GM21515 (cell line): ENCODE results near the gene STOML1.
"Not testable (repeated sequence)": the region's sequence is repeated elsewhere in the genome, so short reads cannot be mapped to it uniquely, and the experiment has no call there.

ENCODE experiments used
- ATAC-seq: cut with Tn5 transposase; IDR thresholded peaks from one replicate; pipeline ENCODE4 v1.9.1; 2021; ENCODE audit not compliant: unreplicated experiment

The STOML1 gene

DNA sequence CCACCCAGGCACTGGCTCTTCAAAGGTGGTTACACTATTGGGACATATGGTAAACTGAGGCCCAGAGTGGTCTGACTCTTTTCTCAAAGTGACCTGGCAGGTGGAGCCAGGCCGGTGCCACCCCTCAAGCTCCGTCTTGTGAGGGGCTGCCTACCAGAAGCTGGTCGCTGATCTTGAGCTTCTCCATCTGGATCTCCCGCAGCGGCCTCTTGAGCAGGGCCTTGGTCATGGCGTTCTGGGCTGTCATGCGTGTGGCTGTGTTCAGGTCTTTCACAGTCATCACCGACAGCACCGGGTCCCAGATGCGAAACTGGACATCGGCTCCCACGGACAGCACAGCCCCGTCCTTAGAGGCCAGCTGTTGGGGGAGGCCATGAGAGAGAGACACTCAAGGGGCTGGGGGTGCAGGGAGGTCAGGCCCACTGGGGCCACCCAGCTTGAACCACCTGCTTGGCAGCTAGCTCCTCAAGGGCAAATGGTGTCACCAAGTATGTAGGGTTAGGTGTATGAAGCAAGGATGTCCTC is 3.6 kb downstream of the STOML1 start:
- no peak for ATAC-seq

DNA sequence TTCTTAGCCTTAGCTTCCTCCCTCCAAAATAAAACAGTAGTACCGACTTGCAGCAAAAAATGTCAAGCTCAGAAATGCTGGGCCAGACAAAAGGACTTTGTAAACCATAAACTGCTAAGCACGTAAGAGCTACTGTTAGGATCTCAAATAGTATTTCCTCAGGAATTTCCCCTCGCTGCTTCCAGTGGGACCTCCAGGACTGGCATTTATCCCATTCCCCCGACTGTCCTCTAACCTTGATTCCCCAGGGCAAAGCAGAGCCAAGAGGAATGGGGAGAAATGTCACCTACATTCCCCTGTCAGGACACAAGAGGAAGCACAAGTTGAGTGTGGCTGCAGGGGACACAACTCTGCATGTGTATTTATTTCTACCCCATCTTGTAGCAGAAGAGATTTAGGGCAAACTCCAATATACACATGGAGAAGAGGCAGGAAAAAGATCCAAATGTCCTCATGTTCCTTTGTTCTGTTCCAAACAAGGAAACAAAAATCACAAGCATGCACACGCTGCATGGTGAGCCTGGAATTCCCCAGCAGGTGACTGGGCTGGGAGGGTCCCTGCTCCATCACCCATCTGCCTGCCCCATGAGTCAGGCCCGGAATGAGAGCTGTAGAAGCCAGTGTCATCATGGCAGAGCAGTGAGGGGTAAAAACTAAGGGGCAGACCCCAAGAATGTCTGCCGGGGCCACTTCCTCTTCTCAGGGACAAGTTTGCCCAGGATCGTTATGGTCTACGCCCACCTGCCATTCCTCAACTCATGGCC is 4.2 kb downstream of the STOML1 start:
- ATAC-seq, result no peak

DNA sequence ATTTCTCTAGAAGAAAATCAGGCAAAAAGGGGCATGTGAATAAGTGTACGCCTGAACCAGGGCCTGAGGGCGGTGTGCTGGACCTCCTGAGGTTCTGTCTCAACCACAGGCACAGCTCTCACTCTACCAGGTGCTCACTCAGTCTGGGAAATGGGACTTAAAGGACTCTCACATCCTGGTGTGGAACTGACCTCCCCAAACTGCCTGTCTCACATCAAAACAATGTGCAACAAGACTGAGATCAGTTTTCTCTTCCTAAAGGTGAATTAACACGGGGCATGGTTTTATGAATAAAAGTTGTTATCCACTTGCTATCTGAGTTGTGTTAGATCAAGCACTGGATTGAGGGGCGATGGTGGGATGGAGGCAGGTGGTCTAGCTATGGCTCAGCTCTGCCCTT is 4.8 kb downstream of the STOML1 start:
- ATAC-seq, result no peak

DNA sequence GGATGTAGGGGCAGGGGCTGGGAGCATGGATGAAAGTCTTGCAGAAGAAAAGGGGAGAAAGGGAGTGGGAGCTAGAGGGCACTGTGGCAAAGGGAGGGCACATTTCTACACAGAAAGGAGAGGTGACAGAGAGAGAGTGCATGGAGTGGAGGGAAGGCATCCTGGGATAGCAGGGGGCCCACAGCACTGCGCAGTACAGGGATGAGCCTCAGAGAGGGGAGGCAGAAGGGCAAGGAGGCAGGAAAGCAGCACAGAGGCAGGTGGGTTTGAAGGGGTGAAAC is 5.4 kb downstream of the STOML1 start:
- no peak for ATAC-seq

DNA sequence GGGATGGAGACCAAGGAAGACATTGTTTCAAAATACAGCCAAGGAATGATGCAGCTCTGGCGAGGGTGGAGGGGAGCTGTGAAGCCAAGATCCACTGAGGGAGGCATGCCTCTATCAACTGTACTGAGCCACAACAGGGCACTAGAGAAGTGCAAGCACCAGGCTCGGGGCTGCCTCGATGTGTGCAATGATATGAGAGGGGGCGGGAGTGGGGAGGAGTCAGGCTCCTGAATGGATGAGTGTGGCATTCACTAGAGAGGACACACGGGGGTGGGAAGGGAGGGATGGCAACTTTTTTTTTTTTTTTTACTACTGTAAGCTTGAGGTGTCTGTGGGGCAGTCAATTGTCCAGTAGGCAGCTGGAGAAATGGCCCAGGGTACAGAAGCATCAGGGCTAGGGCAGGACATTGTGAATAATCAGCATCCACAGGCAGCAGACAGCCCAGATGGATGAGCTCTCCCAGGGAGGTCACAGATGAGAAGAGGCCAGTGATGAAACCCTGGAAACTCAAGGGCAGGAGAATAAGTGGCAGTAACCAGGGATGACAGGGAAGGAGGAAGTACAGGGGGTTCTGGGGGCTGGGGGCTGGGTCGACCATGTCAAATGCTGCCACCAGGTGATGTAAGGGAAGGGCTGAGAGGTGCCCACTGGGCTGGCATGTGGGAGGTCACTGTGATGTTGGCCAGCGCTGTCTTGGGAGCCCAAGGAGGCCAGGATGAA is 5.9 kb downstream of the STOML1 start:
- ATAC-seq, result no peak

DNA sequence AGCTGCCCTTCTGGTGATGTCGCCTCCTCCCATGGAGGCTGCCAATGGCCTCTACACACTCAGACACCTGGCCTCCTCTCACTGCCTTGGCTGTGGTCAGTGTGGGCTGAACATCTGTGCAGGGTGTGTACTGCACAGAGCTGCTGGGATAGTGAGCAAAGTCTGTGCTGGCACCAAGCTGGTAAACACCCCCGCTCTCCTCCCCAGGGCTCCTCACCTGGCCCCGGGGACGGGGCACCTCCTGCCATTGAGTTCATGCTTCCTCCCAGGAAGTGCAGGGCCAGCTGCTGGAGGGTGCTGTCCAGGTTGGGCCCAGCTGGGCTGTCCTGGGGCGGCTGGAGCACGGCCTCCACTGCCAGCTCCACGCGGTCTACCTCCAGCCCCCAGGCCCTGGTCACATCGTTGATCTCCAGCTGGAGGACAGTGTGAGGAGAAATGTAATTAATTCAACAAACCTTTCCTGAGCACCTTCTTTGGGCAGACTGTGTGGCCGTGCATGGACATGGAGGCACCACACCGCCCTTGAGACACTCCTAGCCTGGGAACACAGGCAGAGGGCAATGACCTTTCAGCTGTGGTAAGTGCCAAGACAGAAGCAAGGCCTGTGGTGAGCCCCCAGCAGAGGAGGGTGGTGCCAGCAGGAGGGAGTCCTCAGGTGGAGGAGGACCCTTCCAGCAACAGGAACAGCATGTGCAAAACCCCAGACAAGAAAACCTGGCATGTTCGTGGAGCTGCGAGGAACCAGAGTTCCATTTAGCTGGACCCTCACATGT is 6.8 kb downstream of the STOML1 start:
- no peak for ATAC-seq

DNA sequence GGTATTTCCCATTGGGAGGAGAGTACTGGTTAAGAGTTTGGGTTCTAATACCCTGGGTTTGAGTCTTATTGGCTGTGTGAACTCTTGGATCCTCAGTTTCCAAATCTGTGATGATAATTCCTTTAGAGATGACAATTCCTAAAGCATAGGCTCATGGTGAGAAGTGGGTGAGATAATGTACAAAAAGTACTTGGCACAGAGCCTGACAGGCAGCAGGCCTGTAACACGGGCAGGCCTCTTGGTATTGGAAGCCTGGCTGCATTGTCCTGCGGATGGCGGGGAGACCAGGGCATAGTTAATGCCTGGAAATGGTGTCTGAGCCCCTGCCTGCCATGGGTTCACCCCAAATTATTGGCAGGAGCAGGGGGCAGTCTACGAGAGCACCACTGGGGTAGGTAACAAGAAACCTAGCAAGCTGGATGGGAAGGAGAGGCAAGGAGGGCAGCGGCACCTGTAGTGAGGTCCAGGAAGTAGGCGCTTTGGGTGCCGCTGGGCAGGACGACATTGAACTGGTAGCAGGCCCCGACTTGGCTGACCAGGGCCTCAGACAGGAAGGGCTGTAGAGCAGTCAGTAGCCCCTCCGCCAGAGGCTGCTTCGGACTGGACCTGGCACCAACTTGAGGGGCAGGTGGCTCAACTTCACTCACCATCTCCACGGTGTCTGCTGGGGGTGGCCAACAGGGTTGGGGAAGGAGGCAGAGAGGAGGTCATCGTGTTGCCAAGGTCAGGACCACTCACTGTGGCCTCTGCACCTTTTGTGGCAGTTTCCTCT is 7.7 kb downstream of the STOML1 start:
- ATAC-seq, result no peak

DNA sequence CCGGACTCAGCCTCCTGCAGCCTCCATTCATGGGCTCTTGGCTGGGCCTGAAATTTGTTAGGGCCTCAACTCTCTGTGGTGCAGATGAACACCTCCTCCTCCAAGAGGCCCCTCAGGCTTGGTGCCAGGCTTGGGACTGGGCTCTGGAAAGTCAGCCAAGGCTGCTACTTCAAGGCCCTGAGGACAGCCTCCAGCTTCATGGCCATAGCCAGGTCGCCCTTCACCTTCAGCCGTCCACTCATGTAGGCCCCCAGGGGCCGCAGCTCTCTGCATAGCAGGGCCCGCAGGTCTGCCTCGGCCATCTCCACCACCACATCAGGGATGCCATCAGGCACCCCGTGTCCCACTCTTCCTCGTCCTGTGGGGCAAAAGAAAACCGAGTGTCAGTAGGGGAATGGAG is 8.3 kb downstream of the STOML1 start:
- ATAC-seq, result no peak

DNA sequence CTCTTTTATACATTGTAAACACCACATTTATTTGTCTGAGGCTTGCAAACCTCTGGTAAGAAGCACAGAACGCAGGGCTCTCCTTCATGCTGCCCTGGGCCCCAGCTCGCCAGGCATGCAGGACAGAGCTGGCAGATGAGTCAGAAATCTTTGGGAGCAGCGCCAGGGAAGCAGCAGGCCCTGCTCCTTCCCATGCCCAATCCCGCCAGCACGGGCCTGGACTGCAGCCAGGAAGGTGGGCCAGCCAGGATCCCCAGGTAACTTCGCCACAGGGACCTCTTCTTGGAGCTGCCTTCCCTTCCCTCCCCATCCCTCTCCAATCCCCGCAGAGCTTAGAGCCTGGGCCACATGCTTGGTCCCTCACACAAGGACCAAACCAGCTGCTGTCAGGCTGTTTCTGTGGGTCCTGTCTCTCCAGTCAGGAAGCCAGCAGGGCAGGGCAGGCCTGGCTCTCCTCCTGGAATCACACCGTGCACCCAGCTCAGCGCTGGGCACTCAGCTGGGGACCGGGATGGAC is 8.8 kb downstream of the STOML1 start:
- no peak for ATAC-seq

DNA sequence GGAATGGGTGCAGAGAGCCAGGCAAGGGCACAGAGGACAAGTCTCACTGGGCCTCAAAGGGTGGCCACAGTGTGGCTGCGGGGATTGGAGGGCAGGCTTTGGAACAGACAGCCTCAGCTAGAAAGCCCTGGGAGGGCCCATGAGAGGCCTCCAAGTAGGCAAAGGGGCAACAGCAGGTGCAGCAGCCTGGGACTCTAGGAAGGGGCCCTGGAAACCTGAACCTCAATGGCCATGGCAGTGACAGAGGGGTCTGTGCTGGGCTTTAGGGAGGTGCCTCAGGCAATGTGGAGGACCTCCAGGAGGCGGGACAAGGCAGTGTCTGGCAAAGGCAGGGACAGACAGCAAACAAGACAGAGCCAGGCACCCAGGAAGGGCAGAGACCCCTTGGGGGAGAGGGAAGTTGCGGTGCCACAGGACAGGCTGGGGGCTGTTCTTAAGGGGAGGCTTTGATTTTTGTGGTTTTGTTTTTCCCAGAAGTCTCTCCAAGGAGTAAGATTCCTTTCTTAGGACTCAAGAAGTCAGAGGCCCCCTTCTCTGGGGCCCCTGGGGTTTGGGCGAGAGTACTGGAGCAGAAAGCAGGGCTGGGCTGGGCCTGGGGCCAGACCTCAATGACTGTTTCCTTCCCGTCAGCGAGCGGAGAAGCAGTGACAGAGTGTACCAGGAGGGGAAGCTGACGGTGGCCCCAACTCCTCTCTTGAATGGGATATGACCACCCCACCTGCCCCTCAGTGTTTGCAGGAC is 9.7 kb downstream of the STOML1 start:
- no peak for ATAC-seq

DNA sequence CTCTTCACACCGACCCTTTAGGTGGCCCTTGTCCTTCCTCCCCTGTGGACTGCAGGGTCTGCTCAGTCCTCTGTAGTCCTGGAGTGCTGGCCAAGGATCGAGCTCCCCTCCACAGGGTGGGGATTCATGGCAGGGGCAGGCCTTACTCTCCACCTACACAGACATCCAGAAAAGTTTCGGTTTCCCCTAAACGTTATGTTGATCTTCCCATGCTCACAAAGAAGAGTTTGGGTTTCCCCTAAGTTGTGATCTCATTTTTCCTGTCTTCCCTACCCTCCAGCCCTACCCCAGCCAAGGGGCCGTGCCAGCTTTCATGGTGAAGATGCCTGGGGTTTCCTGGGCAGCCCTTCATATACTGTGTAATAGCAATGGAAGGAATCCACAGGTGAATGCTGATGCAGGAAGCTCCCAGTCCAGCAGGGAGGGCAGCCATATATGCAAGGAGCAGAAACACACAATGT is 10.3 kb downstream of the STOML1 start:
- no peak for ATAC-seq

DNA sequence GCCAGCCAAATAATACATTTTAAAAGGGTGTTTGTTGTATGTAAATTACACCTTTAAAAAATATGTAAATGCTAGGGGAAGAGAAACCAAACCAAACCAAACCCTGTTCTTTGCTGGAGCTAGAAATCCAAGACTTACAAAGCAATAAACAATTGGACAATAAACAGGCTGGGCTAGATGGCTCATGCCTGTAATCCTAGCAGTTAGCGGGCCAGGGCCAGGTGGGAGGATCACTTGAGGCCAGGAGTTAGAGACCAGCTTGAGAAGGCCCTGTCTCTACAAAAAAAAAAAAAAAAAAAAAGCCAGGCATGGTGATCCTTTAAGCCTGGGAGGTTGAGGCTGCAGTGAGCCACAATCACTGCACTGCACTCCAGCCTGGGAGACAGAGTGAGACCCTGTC is 12.5 kb downstream of the STOML1 start:
- no peak for ATAC-seq

DNA sequence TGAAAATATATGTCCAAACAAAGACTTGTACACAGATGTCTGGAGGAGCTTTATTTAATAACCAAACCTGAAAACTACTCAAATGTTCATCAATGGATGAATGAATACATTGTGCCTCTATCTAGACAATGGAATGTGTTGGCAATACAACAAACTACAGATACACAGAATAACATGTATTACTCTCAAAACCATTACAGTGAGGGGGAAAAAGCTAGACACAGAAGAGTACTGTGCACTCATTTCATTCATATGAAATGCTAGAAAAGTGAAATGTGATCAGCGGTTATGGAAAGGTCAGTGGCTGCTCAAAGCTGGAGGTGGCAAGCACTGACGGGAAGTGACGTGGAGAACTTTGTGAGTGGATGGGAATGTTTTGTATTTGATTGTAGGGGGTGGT is 13.2 kb downstream of the STOML1 start:
- ATAC-seq, result no peak

DNA sequence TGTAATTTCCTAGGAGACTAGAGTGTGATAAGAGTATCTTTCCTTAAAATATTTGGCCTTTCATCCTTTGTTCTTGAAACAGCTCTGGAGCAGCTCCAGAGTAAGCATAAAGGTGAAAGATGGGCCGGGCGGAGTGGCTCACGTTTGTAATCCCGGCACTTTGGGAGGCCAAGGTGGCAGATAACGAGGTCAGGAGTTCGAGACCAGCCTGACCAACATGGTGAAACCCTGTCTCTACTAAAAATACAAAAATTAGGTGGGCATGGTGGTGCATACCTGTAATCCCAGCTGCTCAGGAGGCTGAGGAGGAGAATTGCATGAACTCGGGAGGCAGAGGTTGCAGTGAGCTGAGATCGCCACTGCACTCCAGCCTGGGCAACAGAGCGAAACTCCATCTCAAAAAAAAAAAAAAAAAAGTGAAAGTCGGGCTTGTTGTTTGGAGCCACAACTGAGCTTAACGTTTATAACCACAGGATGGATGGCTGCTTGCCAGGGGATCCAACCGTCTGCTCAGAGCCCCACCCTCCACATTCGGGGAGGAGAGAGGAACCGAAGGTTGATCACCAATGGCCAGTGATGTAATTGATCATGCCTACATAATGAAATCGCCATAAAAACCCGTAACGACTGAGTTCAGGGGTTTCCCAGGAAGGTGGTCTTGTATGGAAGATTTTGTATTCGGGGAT is 16.5 kb downstream of the STOML1 start:
- ATAC-seq, result not testable (repeated sequence)

DNA sequence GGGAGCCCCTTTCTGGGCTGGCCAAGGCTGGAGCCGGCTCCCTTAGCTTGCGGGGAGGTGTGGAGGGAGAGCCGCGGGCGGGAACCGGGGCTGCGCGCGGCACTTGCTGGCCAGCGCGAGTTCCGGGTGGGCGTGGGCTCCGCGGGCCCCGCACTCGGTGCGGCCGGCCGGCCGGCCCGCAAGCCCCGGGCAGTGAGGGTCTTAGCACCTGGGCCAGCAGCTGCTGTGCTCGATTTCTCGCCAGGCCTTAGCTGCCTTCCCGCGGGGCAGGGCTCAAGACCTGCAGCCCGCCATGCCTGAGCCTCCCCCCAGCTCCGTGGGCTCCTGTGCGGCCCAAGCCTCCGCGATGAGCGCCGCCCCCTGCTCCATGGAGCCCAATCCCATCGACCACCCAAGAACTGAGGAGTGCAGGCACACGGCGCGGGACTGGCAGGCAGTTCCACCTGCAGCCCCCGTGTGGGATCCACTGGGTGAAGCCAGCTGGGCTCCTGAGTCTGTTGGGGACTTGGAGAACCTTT is 18.4 kb downstream of the STOML1 start:
- ATAC-seq, result not testable (repeated sequence)

DNA sequence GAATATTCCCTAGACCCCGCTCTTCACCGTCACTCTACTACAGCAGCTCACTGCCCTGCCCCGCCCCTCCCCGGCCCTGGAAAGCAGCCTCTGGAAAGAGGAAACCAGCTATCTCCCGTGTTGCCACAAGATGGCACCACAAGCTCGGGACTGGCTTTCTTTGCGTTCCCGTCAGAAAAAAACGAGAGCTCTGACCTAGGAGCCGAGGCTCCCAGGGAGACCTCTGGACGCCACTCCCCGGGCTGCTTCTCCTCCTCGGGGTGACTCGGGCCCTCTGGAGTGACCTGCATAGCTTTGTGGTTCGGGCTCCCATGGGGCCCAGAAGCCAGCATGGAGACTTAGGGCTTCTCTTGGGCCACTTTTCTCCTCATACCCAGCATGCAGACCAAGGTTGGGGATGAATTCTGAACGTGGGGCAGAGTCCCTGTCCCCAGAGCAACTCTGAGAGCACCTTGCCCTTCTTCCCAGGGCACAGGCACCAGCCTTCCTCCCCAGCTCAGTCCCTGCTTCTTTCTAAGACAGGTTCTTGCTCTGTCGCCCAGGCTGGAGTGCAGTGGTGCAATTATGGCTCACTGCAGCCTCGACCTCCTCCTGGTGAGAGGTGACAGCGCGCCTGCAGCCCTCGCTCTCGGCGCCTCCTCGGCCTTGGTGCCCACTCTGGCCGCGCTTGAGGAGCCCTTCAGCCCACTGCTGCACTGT is 19.0 kb downstream of the STOML1 start:
- ATAC-seq, result no peak

DNA sequence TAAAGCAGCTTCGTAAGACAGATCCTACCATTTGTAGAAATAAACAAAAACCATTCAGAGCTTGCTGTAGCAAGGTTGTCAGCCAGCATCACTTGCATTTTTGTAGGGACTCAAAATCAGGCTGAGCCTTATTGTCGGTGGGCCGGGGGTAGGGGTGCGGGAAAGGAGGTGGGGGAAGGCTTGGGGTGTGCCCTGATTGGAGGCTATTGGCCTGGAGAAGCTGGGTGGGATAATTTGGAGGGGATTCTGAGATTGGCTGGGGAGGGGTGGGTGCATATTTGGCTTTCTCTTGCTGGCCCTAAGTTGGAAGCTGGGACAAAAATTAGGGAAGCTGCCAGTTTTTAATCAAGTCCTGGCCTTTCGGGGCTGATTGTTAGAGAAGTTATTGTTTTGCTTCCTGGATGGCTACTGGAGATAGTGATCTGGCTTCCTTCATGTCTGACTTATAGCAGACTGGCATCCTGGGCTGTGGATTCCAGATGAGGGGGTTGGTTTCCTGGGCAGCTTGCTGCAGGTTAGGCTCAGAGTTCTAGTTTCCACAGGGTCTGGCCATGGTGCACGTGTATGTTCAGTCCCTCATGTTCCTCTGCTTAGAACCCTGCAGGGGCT is 22.8 kb downstream of the STOML1 start:
- no peak for ATAC-seq

DNA sequence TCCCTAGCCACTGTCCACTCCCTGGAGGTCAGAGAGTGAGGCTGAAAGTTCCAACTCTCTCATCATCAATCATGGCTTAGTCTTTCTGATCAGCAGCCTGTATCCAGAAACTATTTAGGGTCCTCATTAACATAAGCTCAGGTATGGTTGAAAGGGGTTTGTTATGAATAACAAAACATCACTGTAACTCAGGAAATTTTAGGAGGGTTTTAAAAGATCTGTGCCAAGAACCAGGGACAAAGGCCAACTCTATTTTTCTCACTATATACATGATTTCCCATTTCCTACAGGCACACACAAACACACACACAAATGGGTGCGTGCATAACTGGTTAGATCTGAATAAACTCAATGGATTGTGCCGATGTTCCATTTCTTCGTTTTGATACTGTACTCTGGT is 23.6 kb downstream of the STOML1 start:
- ATAC-seq, result no peak
